Measurements from ENCODE around the gene MEP1B. TPM values are rescaled to one million over a fixed set of nuclear protein-coding genes. Genes with fewer than 3 reads are reported as not detected.

The MEP1B gene
- 0.09 TPM in 1 of 5 replicates, not detected in the others for total RNA-seq (2022; extraction: Qiagen RNA extraction; ENCODE audit: low read depth)

GRCh38 chr18:32189790-32190189, at the start of gene MEP1B:
MEP1B (plus strand) TSS chr18:32190039; CDS start chr18:32190071, 32 bp downstream.

Other genes starting within 250 kb of the MEP1B start
- gene TRAPPC8, start 246.9 kb upstream of the MEP1B start, total RNA-seq (2022; extraction: Qiagen RNA extraction; ENCODE audit: low read depth) = 9.5 to 13.7 TPM (median 12.4 TPM) in 5 replicates
- 0.18 to 1.1 TPM (median 0.47 TPM) in 5 replicates for gene RNF125, start 171.2 kb upstream of the MEP1B start, total RNA-seq (2022; extraction: Qiagen RNA extraction; ENCODE audit: low read depth)
- gene RNF138, start 98.2 kb upstream of the MEP1B start, total RNA-seq (2022; extraction: Qiagen RNA extraction; ENCODE audit: low read depth) = 8.6 to 17.1 TPM (median 13.7 TPM) in 5 replicates

All from A549 treated with ZK216348 at 1 μM for 4 hours (cell line).